HEK293 (cell line): ENCODE measurements around the gene TMEM106C.

Source experiments
- CTCF ChIA-PET: fragments of 350-600 bp; formaldehyde crosslinking; extraction: SDS; loops from one replicate; lab custom pipeline; 2021; ENCODE audit warnings: antibody characterized with exemption; lab: Yijun Ruan, JAX
- POLR2A ChIA-PET: fragments of 300-600 bp; formaldehyde crosslinking; extraction: SDS; loops from one replicate; lab custom pipeline; 2020; ENCODE audit warnings: antibody characterized with exemption, inconsistent platforms; lab: Yijun Ruan, JAX
- H3K27ac ChIP-seq: fragments of 200-500 bp; sonication (Bioruptor generic); 2 replicates; pipeline ENCODE4 v1.5.1; 2014; ENCODE audit warnings: low read depth, low read length, control low read depth, inconsistent platforms; ENCODE audit errors: extremely low read depth
- H3K36me3 ChIP-seq, 2 experiments: fragments of 200-500 bp in 1 of 2; sonication (Bioruptor generic) in 1 of 2; 1 replicate in 1 of 2; 2 replicates in 1 of 2; pipeline ENCODE4 v1.5.1; 2014 to 2017; ENCODE audit warnings: inconsistent platforms in 2 of 2, low read length in 2 of 2; ENCODE audit not compliant: control insufficient read depth in 2 of 2, insufficient read depth in 1 of 2
- H3K4me1 ChIP-seq: fragments of 200-500 bp; sonication (Bioruptor generic); 2 replicates; pipeline ENCODE4 v1.5.1; 2014; ENCODE audit warnings: mild to moderate bottlenecking, low read length, inconsistent platforms; ENCODE audit not compliant: control insufficient read depth, insufficient read depth
- H3K4me3 ChIP-seq: 2 replicates; pipeline ENCODE4 v1.5.1; 2011; ENCODE audit warnings: low read depth, mild to moderate bottlenecking, control low read depth, low read length, moderate library complexity
- H3K9me3 ChIP-seq: fragments of 200-500 bp; sonication (Bioruptor generic); 2 replicates; pipeline ENCODE4 v1.5.1; 2014; ENCODE audit warnings: low read depth, low read length, inconsistent platforms; ENCODE audit not compliant: control insufficient read depth, insufficient read depth
- HOXA7 ChIP-seq: sonication (generic); formaldehyde crosslinking; IDR thresholded peaks from 2 replicates; pipeline ENCODE4 v1.8.1; 2022; ENCODE audit warnings: missing genetic modification reagents, borderline replicate concordance
- HOXD13 ChIP-seq: sonication (generic); formaldehyde crosslinking; IDR thresholded peaks from 2 replicates; pipeline ENCODE4 v1.8.0; 2022; ENCODE audit warnings: missing genetic modification reagents, borderline replicate concordance
- KLF16 ChIP-seq: fragments of 450-650 bp; formaldehyde crosslinking; IDR thresholded peaks from 2 replicates; pipeline ENCODE4 v1.5.1; 2017; ENCODE audit warnings: missing biosample characterization, missing genetic modification characterization
- MEIS1 ChIP-seq: sonication (generic); formaldehyde crosslinking; IDR thresholded peaks from 2 replicates; pipeline ENCODE4 v1.8.1; 2022; ENCODE audit warnings: missing genetic modification reagents, mild to moderate bottlenecking, borderline replicate concordance
- PRDM10 ChIP-seq: fragments of 450-650 bp; formaldehyde crosslinking; IDR thresholded peaks from 2 replicates; pipeline ENCODE4 v1.5.1; 2016; ENCODE audit warnings: missing biosample characterization, missing genetic modification characterization
- ZBTB20 ChIP-seq: fragments of 450-650 bp; formaldehyde crosslinking; IDR thresholded peaks from 2 replicates; pipeline ENCODE4 v1.5.1; 2016; ENCODE audit warnings: missing biosample characterization, missing genetic modification characterization
- ZNF133 ChIP-seq: fragments of 450-650 bp; formaldehyde crosslinking; IDR thresholded peaks from 2 replicates; pipeline ENCODE4 v1.5.1; 2016; ENCODE audit warnings: missing biosample characterization, missing genetic modification characterization
- ZNF174 ChIP-seq: fragments of 450-650 bp; formaldehyde crosslinking; IDR thresholded peaks from 2 replicates; pipeline ENCODE4 v1.5.0; 2017; ENCODE audit warnings: missing biosample characterization, mild to moderate bottlenecking, missing genetic modification characterization
- ZNF24 ChIP-seq: fragments of 450-650 bp; formaldehyde crosslinking; IDR thresholded peaks from 2 replicates; pipeline ENCODE4 v1.5.1; 2016; ENCODE audit warnings: missing biosample characterization, missing genetic modification characterization
- ZNF292 ChIP-seq: fragments of 450-650 bp; formaldehyde crosslinking; IDR thresholded peaks from 2 replicates; pipeline ENCODE4 v1.5.1; 2016; ENCODE audit warnings: low read depth, missing biosample characterization, missing genetic modification characterization, borderline replicate concordance
- ZNF354C ChIP-seq: fragments of 450-650 bp; formaldehyde crosslinking; IDR thresholded peaks from 2 replicates; pipeline ENCODE4 v1.5.1; 2016; ENCODE audit warnings: missing biosample characterization, missing genetic modification characterization, low read depth, borderline replicate concordance
- ZNF501 ChIP-seq: fragments of 450-650 bp; formaldehyde crosslinking; IDR thresholded peaks from 2 replicates; pipeline ENCODE4 v1.5.1; 2016; ENCODE audit warnings: missing biosample characterization, missing genetic modification characterization
- ZNF529 ChIP-seq: fragments of 450-650 bp; formaldehyde crosslinking; IDR thresholded peaks from 2 replicates; pipeline ENCODE4 v1.5.1; 2017; ENCODE audit warnings: missing genetic modification characterization, missing biosample characterization; ENCODE audit not compliant: insufficient replicate concordance
- ZNF610 ChIP-seq: fragments of 450-650 bp; formaldehyde crosslinking; IDR thresholded peaks from 2 replicates; pipeline ENCODE4 v1.5.1; 2016; ENCODE audit warnings: missing biosample characterization, missing genetic modification characterization, borderline replicate concordance
- ZNF777 ChIP-seq: fragments of 450-650 bp; formaldehyde crosslinking; IDR thresholded peaks from 2 replicates; pipeline ENCODE4 v1.5.1; 2017; ENCODE audit warnings: missing biosample characterization, missing genetic modification characterization, borderline replicate concordance
- ZNF837 ChIP-seq: fragments of 450-650 bp; formaldehyde crosslinking; IDR thresholded peaks from 2 replicates; pipeline ENCODE4 v1.5.1; 2016; ENCODE audit warnings: missing biosample characterization, missing genetic modification characterization
- TF ChIP-seq, protein P1 (sequence below): fragments of 450-650 bp; formaldehyde crosslinking; IDR thresholded peaks from 2 replicates; pipeline ENCODE4 v1.5.1; 2016; ENCODE audit warnings: missing biosample characterization, missing genetic modification characterization
- TF ChIP-seq, protein P2 (sequence below): fragments of 450-650 bp; formaldehyde crosslinking; IDR thresholded peaks from 2 replicates; pipeline ENCODE4 v1.5.1; 2016; ENCODE audit warnings: missing biosample characterization, missing genetic modification characterization
- TF ChIP-seq, protein P3 (sequence below): fragments of 450-650 bp; formaldehyde crosslinking; IDR thresholded peaks from 2 replicates; pipeline ENCODE4 v1.5.1; 2016; ENCODE audit warnings: missing biosample characterization, missing genetic modification characterization

Gene TMEM106C

GRCh38 chr12:47991106-47992061, 28.0 kb downstream of the TMEM106C start (continued):
- TF ChIP-seq PRDM10 (tag by site-specific recombination): no peak

GRCh38 chr12:47992776-47993175, 29.4 kb downstream of the TMEM106C start:
- H3K36me3 ChIP-seq: peaks cover 0 to 53% of the 10 kb centered on the region in 2 experiments; a peak in 2 of 3 replicates
- no peak overlapping the region for H3K27ac ChIP-seq
- ChIA-PET CTCF (interaction anchor here (0.6 kb wide), 1 partner anchor 1174 kb away, joined by 4 read pairs; no protein-coding TSS in a partner anchor), POLR2A (no interaction called here)
- H3K4me1 ChIP-seq: no peaks in the 10 kb centered on the region
- no peak overlapping the region for H3K4me3 ChIP-seq
- no peaks in the 10 kb centered on the region for H3K9me3 ChIP-seq
- TF ChIP-seq ZNF133 (tag by site-specific recombination) (no peak), ZNF529 (tag by site-specific recombination) (no peak), HOXD13 (CRISPR knock-in tag) (no peak), ZNF610 (tag by site-specific recombination) (no peak), ZNF292 (tag by site-specific recombination) (no peak), KLF16 (tag by site-specific recombination) (no peak)
- TF ChIP-seq, protein P1, sequence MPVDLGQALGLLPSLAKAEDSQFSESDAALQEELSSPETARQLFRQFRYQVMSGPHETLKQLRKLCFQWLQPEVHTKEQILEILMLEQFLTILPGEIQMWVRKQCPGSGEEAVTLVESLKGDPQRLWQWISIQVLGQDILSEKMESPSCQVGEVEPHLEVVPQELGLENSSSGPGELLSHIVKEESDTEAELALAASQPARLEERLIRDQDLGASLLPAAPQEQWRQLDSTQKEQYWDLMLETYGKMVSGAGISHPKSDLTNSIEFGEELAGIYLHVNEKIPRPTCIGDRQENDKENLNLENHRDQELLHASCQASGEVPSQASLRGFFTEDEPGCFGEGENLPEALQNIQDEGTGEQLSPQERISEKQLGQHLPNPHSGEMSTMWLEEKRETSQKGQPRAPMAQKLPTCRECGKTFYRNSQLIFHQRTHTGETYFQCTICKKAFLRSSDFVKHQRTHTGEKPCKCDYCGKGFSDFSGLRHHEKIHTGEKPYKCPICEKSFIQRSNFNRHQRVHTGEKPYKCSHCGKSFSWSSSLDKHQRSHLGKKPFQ (tag by site-specific recombination): no peak

- ChIA-PET CTCF (interaction anchor here (1.4 kb wide), 1 partner anchor 30 kb away, joined by 3 read pairs; the partner anchor contains the start of gene TMEM106C), POLR2A (interaction anchor here (0.6 kb wide), 1 partner anchor 214 kb away, joined by 7 read pairs; no protein-coding TSS in a partner anchor)
- H3K4me3 ChIP-seq: no peak overlapping the region
- H3K27ac ChIP-seq: no peak overlapping the region
- no peaks in the 10 kb centered on the region for H3K9me3 ChIP-seq
- H3K4me1 ChIP-seq: no peaks in the 10 kb centered on the region
- H3K36me3 ChIP-seq: peaks cover 0 to 55% of the 10 kb centered on the region in 2 experiments; a peak in 2 of 3 replicates
- TF ChIP-seq ZNF24 (tag by site-specific recombination) (no peak), ZNF837 (tag by site-specific recombination) (no peak), ZBTB20 (tag by site-specific recombination) (no peak), ZNF174 (tag by site-specific recombination) (no peak), MEIS1 (CRISPR knock-in tag) (no peak), ZNF354C (tag by site-specific recombination) (no peak), ZNF777 (tag by site-specific recombination) (no peak), ZNF501 (tag by site-specific recombination) (no peak), PRDM10 (tag by site-specific recombination) (no peak), HOXA7 (no peak)
- TF ChIP-seq, protein P2, sequence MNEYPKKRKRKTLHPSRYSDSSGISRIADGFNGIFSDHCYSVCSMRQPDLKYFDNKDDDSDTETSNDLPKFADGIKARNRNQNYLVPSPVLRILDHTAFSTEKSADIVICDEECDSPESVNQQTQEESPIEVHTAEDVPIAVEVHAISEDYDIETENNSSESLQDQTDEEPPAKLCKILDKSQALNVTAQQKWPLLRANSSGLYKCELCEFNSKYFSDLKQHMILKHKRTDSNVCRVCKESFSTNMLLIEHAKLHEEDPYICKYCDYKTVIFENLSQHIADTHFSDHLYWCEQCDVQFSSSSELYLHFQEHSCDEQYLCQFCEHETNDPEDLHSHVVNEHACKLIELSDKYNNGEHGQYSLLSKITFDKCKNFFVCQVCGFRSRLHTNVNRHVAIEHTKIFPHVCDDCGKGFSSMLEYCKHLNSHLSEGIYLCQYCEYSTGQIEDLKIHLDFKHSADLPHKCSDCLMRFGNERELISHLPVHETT (tag by site-specific recombination): no peak
- TF ChIP-seq, protein P3, sequence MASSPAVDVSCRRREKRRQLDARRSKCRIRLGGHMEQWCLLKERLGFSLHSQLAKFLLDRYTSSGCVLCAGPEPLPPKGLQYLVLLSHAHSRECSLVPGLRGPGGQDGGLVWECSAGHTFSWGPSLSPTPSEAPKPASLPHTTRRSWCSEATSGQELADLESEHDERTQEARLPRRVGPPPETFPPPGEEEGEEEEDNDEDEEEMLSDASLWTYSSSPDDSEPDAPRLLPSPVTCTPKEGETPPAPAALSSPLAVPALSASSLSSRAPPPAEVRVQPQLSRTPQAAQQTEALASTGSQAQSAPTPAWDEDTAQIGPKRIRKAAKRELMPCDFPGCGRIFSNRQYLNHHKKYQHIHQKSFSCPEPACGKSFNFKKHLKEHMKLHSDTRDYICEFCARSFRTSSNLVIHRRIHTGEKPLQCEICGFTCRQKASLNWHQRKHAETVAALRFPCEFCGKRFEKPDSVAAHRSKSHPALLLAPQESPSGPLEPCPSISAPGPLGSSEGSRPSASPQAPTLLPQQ (tag by site-specific recombination): no peak
Measured at GRCh38 chr12:47993491-47993890, 30.1 kb downstream of the TMEM106C start.
